Thymus (tissue), 11 donors: ENCODE data around the gene ZNF431. TPM values are rescaled to one million over a fixed set of nuclear protein-coding genes. Genes with fewer than 3 reads are reported as not detected.
"Not testable (repeated sequence)": the region's sequence is repeated elsewhere in the genome, so short reads cannot be mapped to it uniquely, and the experiment has no call there.

Experiments
- DNase-seq, 9 donors: peaks; one replicate each; pipeline ENCODE4 v3.0.0-alpha.2; 2013; ENCODE audit warnings: low spot score in 9 of 9, low read depth in 6 of 9, missing footprints in 1 of 9
- H3K27ac ChIP-seq, 2 donors: one replicate each; pipeline ENCODE4 v1.5.1; 2013; ENCODE audit warnings: control low read depth in 1 of 2, low read depth in 1 of 2, low read length in 1 of 2, mild to moderate bottlenecking in 1 of 2, moderate library complexity in 1 of 2
- H3K27me3 ChIP-seq, 2 donors: one replicate each; pipeline ENCODE4 v1.5.1; 2013; ENCODE audit warnings: low read length in 1 of 2; ENCODE audit not compliant: control insufficient read depth in 2 of 2, insufficient read depth in 1 of 2
- H3K36me3 ChIP-seq, 2 donors: one replicate each; pipeline ENCODE4 v1.5.1; 2013; ENCODE audit warnings: low read length in 1 of 2, mild to moderate bottlenecking in 1 of 2, moderate library complexity in 1 of 2; ENCODE audit not compliant: control insufficient read depth in 2 of 2, insufficient read depth in 2 of 2
- H3K4me1 ChIP-seq, 2 donors: one replicate each; pipeline ENCODE4 v1.5.1; 2013; ENCODE audit warnings: low read length in 2 of 2; ENCODE audit not compliant: control insufficient read depth in 2 of 2, insufficient read depth in 2 of 2
- H3K4me3 ChIP-seq, 2 donors: one replicate each; pipeline ENCODE4 v1.5.1; 2013; ENCODE audit warnings: low read length in 2 of 2, control low read depth in 1 of 2, mild to moderate bottlenecking in 1 of 2
- H3K9me3 ChIP-seq, 2 donors: one replicate each; pipeline ENCODE4 v1.5.1; 2013; ENCODE audit warnings: low read length in 1 of 2, mild to moderate bottlenecking in 1 of 2; ENCODE audit not compliant: control insufficient read depth in 2 of 2, insufficient read depth in 1 of 2
- WGBS: extraction: QIAGEN DNeasy Blood & Tissue Kit; methylation state at CpG from one replicate; pipeline ENCODE4 v1.1.7; 2013; 5-methylcytosine and 5-hydroxymethylcytosine counted together
- polyA plus RNA-seq: library from polyadenylated mRNA; stranded (reverse); fragments of 200-250 nt; gene quantifications from one replicate; pipeline ENCODE4 v1.2.3, GENCODE V29; 2013
- total RNA-seq: library from RNA; stranded (reverse); fragments of 120-200 nt; gene quantifications from one replicate; pipeline ENCODE4 v1.2.4, GENCODE V29; 2013
- donor health status: healthy.

The ZNF431 gene
- total and polyA plus RNA-seq, 2 donors, result 16.4 to 18.6 TPM

DNA sequence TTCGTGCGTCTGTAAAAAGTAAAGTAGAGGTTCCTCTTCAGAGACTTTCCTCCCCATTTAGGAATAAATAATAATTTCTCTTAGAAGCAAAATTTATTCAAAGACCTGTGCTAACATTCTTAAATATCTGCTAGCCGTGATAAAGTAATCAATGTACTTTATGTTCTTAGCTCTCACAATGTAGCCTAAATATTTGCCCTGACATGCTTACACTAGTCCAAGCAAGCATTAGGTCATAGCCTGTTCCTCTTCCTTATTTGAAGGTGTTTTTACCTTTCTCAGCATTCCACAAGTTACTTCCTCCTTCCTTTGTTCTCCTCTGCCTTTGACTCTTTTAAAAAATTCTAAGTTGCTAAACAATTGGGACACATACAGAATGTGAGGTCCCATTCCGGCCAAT lies 94.9 kb downstream of the ZNF431 start:
- 96% methylated on average over 4 of the region's 4 CpGs for WGBS
- H3K36me3 ChIP-seq, H3K4me3 ChIP-seq, H3K9me3 ChIP-seq, H3K4me1 ChIP-seq, H3K27me3 ChIP-seq, H3K27ac ChIP-seq, DNase-seq: not testable (repeated sequence)

DNA sequence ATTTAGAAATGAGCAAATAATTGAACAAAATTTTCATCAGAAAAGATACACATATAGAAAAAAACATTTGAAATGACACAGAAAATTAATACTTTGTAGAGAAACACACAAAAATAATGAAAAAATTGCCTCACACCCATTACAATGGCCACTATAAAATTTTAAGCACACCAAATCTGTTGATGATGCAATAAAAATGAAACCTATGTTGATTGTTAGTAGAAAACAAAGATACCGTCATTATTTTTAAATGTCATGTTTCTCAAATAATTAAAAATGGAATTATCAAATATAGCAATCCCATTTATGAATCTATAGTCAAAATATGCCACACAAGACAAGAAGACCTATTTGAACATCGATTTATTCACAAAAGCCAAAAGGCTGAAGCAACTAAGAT lies 96.8 kb downstream of the ZNF431 start:
- Histone ChIP-seq H3K36me3 (no peaks in the 10 kb centered on the region), H3K27ac (no peak overlapping the region), H3K9me3 (peaks cover 0 to 5% of the 10 kb centered on the region in 2 donors), H3K27me3 (no peaks in the 10 kb centered on the region), H3K4me3 (no peak overlapping the region), H3K4me1 (no peaks in the 10 kb centered on the region)
- no peak for DNase-seq
- 92% methylated on average over 2 of the region's 2 CpGs for WGBS

Other genes starting within 250 kb of the ZNF431 start
- 15.8 TPM for gene ZNF85, start 218.8 kb upstream of the ZNF431 start, total RNA-seq
- 19.3 TPM for gene ZNF85, start 218.8 kb upstream of the ZNF431 start, polyA plus RNA-seq
- gene ZNF430, start 121.4 kb upstream of the ZNF431 start, total RNA-seq, result 15.0 TPM
- gene ZNF430, start 121.4 kb upstream of the ZNF431 start, polyA plus RNA-seq, result 7.2 TPM
- 14.6 TPM for gene ZNF714, start 59.8 kb upstream of the ZNF431 start, total RNA-seq
- 5.0 TPM for gene ZNF714, start 59.8 kb upstream of the ZNF431 start, polyA plus RNA-seq
- 14.4 TPM for gene ZNF708, start 187.4 kb downstream of the ZNF431 start, total RNA-seq
- gene ZNF708, start 187.4 kb downstream of the ZNF431 start, polyA plus RNA-seq, result 11.6 TPM
- gene ZNF738, start 217.0 kb downstream of the ZNF431 start, total RNA-seq, result 16.1 TPM
- gene ZNF738, start 217.0 kb downstream of the ZNF431 start, polyA plus RNA-seq, result 7.3 TPM